SK-N-SH treated with all-trans-retinoic acid at 6 μM for 48 hours (cell line): ENCODE results near the gene PCDH17.

Experiments used
- CSDC2 ChIP-seq: fragments of 250-450 bp; sonication (Bioruptor Pico); IDR thresholded peaks from 2 replicates; pipeline ENCODE4 v1.5.0; 2020; ENCODE audit warnings: mild to moderate bottlenecking, moderate library complexity
- OSR1 ChIP-seq: fragments of 250-450 bp; sonication (Bioruptor Pico); IDR thresholded peaks from 2 replicates; pipeline ENCODE4 v1.8.0; 2022; ENCODE audit warnings: moderate library complexity, mild to moderate bottlenecking, inconsistent platforms
- ZC3H10 ChIP-seq: fragments of 250-450 bp; sonication (Bioruptor Pico); IDR thresholded peaks from 2 replicates; pipeline ENCODE4 v1.5.1; 2021; ENCODE audit warnings: mild to moderate bottlenecking, moderate library complexity
- TF ChIP-seq, protein P1 (sequence below): fragments of 250-450 bp; sonication (Bioruptor Pico); IDR thresholded peaks from 2 replicates; pipeline ENCODE4 v1.5.0; 2020; ENCODE audit warnings: mild to moderate bottlenecking, moderate library complexity

DNA sequence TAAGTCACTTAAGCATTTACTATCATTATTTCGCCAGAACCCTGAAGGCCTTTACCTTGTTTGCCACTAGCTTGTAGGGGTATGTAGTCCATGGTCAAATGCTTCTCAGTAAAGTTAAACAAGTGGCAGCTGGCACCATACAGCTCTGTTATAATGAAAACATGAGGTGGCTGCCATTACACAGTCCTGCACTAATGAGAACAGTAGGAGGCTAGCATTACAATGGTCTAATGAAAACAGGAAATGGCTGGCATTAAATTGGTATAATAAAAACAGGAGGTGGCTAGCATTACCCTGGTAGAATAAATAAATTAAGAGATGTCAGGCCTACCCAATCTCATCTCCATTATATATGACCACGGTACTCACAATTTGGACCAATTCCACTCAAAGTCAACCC, 107.5 kb downstream of the PCDH17 start:
- TF ChIP-seq ZC3H10 (CRISPR knock-in tag): no peak
- TF ChIP-seq, protein P1, sequence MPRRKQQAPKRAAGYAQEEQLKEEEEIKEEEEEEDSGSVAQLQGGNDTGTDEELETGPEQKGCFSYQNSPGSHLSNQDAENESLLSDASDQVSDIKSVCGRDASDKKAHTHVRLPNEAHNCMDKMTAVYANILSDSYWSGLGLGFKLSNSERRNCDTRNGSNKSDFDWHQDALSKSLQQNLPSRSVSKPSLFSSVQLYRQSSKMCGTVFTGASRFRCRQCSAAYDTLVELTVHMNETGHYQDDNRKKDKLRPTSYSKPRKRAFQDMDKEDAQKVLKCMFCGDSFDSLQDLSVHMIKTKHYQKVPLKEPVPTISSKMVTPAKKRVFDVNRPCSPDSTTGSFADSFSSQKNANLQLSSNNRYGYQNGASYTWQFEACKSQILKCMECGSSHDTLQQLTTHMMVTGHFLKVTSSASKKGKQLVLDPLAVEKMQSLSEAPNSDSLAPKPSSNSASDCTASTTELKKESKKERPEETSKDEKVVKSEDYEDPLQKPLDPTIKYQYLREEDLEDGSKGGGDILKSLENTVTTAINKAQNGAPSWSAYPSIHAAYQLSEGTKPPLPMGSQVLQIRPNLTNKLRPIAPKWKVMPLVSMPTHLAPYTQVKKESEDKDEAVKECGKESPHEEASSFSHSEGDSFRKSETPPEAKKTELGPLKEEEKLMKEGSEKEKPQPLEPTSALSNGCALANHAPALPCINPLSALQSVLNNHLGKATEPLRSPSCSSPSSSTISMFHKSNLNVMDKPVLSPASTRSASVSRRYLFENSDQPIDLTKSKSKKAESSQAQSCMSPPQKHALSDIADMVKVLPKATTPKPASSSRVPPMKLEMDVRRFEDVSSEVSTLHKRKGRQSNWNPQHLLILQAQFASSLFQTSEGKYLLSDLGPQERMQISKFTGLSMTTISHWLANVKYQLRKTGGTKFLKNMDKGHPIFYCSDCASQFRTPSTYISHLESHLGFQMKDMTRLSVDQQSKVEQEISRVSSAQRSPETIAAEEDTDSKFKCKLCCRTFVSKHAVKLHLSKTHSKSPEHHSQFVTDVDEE: no peak
- TF ChIP-seq CSDC2 (CRISPR knock-in tag): no peak
- no peak for TF ChIP-seq OSR1 (CRISPR knock-in tag)
